OCI-LY7 (cell line): ENCODE data around the gene GDPD2.

Experiments
- CTCF ChIP-seq: fragments of 200-600 bp; sonication (generic); conservative IDR thresholded peaks from 2 replicates; pipeline ENCODE4 v1.5.1; 2014; ENCODE audit warnings: mild to moderate bottlenecking, antibody characterized with exemption, low read length, moderate library complexity, mixed read lengths
- EZH2phosphoT487 ChIP-seq: fragments of 200-600 bp; sonication (generic); IDR thresholded peaks from 2 replicates; pipeline ENCODE4 v1.6.1; 2018; ENCODE audit warnings: low read depth, borderline replicate concordance, mild to moderate bottlenecking, mixed run types, antibody characterized with exemption, low read length, moderate library complexity, mixed read lengths

GRCh38 chrX:70421618-70422017 is 1.5 kb upstream of the GDPD2 start:
- TF ChIP-seq CTCF = no peak
- TF ChIP-seq EZH2phosphoT487 = no peak
